Thoracic aorta (tissue), 2 donors: ENCODE results near the gene NHERF1. TPM values are rescaled to one million over a fixed set of nuclear protein-coding genes. Genes with fewer than 3 reads are reported as not detected.

ENCODE experiments used
- ATAC-seq: fragments of 150-250 bp; one replicate; pipeline ENCODE4 v1.8.0; 2017; ENCODE audit warnings: low read depth; ENCODE audit not compliant: insufficient number of reproducible peaks, low FRiP score
- DNase-seq: peaks from one replicate; pipeline ENCODE4 v3.0.0-alpha.2; 2020; ENCODE audit warnings: low spot score
- H3K27ac ChIP-seq, 2 donors: fragments of 200-600 bp; sonication (generic); 1 replicate in 1 of 2; 2 replicates in 1 of 2; pipeline ENCODE4 v1.5.1; 2016; ENCODE audit warnings: mild to moderate bottlenecking in 2 of 2, moderate library complexity in 2 of 2
- H3K27me3 ChIP-seq: fragments of 200-600 bp; sonication (generic); replicated peaks from 2 replicates; pipeline ENCODE4 v1.6.0; 2016; ENCODE audit warnings: mild to moderate bottlenecking; ENCODE audit not compliant: insufficient read depth
- H3K36me3 ChIP-seq: fragments of 200-600 bp; sonication (generic); one replicate; pipeline ENCODE4 v1.5.1; 2016
- H3K4me1 ChIP-seq, 2 donors: fragments of 200-600 bp; sonication (generic); 1 replicate in 1 of 2; 2 replicates in 1 of 2; pipeline versions ENCODE4 v1.5.1 to v1.6.0; 2016; ENCODE audit warnings: low read depth in 2 of 2, mild to moderate bottlenecking in 1 of 2; ENCODE audit not compliant: control insufficient read depth in 1 of 2
- H3K4me3 ChIP-seq: fragments of 200-600 bp; sonication (generic); 2 replicates; pipeline ENCODE4 v1.5.1; 2016; ENCODE audit warnings: mild to moderate bottlenecking
- H3K9me3 ChIP-seq: fragments of 200-600 bp; sonication (generic); 2 replicates; pipeline ENCODE4 v1.5.1; 2016
- CTCF ChIP-seq: fragments of 200-600 bp; sonication (generic); IDR thresholded peaks from one replicate; pipeline ENCODE4 v1.5.1; 2019; ENCODE audit warnings: antibody characterized with exemption
- total RNA-seq, 2 donors: library from RNA; depleted of rRNA; stranded (reverse); fragments of >200 nt; gene quantifications; one replicate each; pipeline versions ENCODE4 v1.1.0 to v1.2.3, GENCODE V29; 2016

The NHERF1 gene
- total RNA-seq, 2 donors from 2014 or later, result 23.2 to 32.8 TPM

GRCh38 chr17:74807925-74808324 lies 59.5 kb downstream of the NHERF1 start:
- H3K36me3 ChIP-seq, result peaks cover 4% of the 10 kb centered on the region
- no peak for TF ChIP-seq CTCF
- no peak for ATAC-seq
- DNase-seq, result no peak
- H3K27me3 ChIP-seq, result no peaks in the 10 kb centered on the region
- peaks cover 0 to 10% of the 10 kb centered on the region in 2 donors for H3K4me1 ChIP-seq
- no peaks in the 10 kb centered on the region for H3K9me3 ChIP-seq
- no peak overlapping the region for H3K4me3 ChIP-seq
- H3K27ac ChIP-seq, result no peak overlapping the region

DNA sequence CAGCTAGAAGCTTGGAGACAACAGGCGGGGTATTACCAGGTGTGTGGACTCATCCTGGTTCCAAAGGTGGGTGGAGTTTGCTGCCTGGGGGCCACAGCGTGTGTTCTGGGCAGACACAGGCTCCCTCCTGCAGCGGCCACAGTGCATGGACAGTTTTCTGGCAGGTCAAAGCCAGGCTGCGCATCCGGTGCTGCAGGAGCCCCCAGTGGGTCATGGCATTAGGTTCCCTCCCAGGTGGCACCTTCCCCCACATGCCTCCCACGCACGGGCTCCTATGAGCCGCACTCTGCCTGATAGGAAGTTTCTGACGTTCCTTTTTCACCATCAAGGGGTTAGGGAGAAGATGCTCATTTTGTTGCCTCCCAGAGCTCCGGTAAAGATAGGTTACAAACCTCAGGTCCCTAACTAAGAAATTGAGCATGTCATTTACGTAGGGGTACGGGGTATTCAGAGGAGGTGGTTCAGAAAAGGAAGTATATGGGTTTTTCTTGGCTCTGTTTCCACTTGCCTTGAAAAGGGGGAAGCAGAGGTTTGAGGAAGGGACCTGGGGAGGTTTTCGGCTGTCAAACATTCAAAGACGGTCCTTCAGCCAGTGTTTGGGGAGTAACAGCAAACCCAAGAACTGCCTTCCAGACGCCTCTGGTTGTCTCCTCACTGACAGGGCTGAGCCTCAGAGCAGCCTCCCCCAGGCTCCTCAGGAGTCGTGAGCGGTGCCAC lies 60.4 kb downstream of the NHERF1 start:
- Histone ChIP-seq H3K27me3 (no peaks in the 10 kb centered on the region), H3K4me3 (no peak overlapping the region), H3K27ac (no peak overlapping the region), H3K9me3 (no peaks in the 10 kb centered on the region), H3K36me3 (peaks cover 4% of the 10 kb centered on the region), H3K4me1 (peaks cover 0 to 13% of the 10 kb centered on the region in 2 donors)
- no peak for TF ChIP-seq CTCF
- no peak for ATAC-seq
- no peak for DNase-seq

DNA sequence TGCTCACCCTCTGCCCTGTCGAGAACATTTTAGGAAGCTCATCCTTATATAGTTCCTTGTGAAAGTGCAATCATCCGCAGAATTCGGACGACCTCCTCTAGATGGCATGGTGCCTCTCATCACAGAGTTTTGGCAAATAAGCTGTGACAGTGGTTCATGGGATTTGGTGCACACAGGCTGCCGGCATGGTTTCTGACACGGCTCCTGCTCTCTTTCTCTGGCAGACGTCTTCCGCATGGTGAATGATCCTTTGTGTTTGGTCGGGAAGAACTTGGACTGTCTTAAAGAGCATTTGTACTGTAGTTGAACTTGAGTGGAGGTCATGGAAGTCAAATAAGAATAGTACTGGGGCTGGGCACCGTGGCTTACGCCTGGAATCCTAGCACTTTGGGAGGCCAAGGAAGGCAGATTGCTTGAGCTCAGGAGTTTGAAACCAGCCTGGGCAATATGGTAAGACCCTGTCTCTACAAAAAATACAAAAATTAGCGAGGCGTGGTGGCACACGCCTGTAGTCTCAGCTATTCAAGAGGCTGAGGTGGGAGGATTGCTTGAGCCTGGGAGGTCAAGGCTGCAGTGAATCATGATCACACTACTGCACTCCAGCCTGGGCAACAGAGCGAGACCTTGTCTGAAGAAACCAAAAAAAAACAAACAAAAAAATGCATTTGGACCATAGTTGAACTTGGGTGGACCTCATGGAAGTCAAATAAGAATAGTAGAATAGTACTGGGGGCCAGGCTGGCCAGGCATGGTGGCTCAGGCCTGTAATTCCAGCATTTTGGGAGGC lies 62.5 kb downstream of the NHERF1 start:
- Histone ChIP-seq H3K36me3 (no peaks in the 10 kb centered on the region), H3K27ac (no peak overlapping the region)
- no peak for ATAC-seq

GRCh38 chr17:74812109-74813009 lies 63.9 kb downstream of the NHERF1 start:
- H3K36me3 ChIP-seq, result no peaks in the 10 kb centered on the region
- H3K4me1 ChIP-seq, result peaks cover 0 to 13% of the 10 kb centered on the region in 2 donors
- no peaks in the 10 kb centered on the region for H3K27me3 ChIP-seq
- H3K27ac ChIP-seq, result no peak overlapping the region
- no peak overlapping the region for H3K4me3 ChIP-seq
- DNase-seq (no peak), ATAC-seq (no peak)
- no peaks in the 10 kb centered on the region for H3K9me3 ChIP-seq
- TF ChIP-seq CTCF, result no peak

More for the DNA sequence above, 62.5 kb downstream of the NHERF1 start:
- Histone ChIP-seq H3K4me3 (no peak overlapping the region), H3K4me1 (peaks cover 0 to 13% of the 10 kb centered on the region in 2 donors), H3K27me3 (no peaks in the 10 kb centered on the region), H3K9me3 (no peaks in the 10 kb centered on the region)
- no peak for DNase-seq
- TF ChIP-seq CTCF, result no peak

- peaks cover 0 to 13% of the 10 kb centered on the region in 2 donors for H3K4me1 ChIP-seq
- ATAC-seq (no peak), DNase-seq (no peak)
- TF ChIP-seq CTCF, result no peak
- no peak overlapping the region for H3K4me3 ChIP-seq
- H3K9me3 ChIP-seq, result no peaks in the 10 kb centered on the region
- H3K36me3 ChIP-seq, result no peaks in the 10 kb centered on the region
- no peak overlapping the region for H3K27ac ChIP-seq
- no peaks in the 10 kb centered on the region for H3K27me3 ChIP-seq
These were observed 66.0 kb downstream of the NHERF1 start for GRCh38 chr17:74814453-74814852.
